HG03095 (cell line): ENCODE data around the gene TUSC2.

Experiments used
- ATAC-seq: cut with Tn5 transposase; IDR thresholded peaks from one replicate; pipeline ENCODE4 v1.9.1; 2021; ENCODE audit warnings: moderate library complexity; ENCODE audit not compliant: unreplicated experiment

TUSC2 gene, protein sequence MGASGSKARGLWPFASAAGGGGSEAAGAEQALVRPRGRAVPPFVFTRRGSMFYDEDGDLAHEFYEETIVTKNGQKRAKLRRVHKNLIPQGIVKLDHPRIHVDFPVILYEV

DNA sequence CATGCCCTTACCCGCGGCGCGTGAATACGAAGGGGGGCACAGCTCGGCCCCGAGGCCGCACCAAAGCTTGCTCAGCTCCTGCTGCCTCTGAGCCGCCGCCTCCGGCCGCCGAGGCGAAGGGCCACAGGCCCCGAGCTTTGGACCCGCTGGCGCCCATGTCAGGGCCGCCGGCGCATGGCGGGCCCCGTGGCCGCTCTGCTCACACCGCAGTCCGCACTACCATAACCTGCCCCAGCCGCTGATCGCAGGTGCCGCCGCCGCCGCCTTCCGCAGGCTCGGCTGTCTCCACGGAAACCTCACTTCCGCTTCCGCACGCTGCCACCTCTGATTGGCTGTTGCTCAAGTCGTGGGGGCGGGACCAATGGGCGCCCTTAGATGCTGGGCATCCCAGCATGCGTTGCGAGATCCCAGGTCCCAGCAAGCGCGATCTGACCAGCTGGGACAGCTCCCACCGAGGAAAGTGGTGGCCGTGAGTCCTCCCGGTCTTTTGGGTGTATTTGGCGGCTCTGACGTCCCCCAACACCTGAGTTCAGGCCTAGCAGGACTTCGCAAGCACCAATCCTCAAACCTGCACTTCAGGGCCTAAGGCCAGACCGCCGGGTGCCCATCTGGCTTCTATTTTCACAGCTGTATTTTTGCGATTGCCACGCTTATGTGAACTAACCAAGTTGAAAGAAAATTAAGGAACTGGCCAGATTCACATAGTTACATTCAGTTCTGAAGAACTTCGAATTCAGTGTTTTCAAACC lies at the start of gene TUSC2:
Gene TUSC2 (minus strand): TSS at position 281 of the 749 bp plus-strand sequence. CDS start 124 bp downstream, at position 157.
- peak; percentile 79 for ATAC-seq

DNA sequence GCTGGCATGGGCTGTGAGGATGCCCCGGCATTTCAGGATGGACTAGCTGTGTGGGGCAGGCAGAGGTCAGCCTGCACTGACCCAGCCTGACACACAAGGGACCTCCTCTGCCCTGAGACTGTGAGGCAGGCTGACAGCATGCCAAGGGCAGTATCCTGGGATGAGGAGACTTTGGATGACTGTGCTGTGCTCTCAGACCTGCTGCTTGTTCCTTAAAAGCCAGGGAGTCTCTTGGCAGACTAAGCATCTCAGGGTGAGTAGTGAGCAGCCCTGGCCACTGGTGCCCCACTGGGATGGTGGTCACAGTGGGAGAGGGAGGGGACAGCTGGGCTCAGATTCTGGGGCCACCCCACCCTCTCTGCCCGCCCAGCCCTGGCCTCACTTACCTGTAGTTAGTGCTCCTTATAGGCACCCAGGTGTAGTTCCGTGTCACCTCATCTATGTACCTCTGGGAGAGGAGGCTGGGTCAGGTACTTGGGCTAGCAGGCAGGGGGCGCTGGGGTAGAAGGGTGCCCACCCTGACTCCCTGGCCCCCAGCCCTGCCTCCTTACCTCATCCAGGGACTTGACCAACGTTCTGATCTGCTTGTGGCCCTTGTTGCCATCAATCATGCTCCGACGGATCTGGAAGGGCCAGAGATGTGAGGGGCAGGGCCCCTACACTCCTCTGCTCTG lies 47.4 kb upstream of the TUSC2 start:
- no peak for ATAC-seq

DNA sequence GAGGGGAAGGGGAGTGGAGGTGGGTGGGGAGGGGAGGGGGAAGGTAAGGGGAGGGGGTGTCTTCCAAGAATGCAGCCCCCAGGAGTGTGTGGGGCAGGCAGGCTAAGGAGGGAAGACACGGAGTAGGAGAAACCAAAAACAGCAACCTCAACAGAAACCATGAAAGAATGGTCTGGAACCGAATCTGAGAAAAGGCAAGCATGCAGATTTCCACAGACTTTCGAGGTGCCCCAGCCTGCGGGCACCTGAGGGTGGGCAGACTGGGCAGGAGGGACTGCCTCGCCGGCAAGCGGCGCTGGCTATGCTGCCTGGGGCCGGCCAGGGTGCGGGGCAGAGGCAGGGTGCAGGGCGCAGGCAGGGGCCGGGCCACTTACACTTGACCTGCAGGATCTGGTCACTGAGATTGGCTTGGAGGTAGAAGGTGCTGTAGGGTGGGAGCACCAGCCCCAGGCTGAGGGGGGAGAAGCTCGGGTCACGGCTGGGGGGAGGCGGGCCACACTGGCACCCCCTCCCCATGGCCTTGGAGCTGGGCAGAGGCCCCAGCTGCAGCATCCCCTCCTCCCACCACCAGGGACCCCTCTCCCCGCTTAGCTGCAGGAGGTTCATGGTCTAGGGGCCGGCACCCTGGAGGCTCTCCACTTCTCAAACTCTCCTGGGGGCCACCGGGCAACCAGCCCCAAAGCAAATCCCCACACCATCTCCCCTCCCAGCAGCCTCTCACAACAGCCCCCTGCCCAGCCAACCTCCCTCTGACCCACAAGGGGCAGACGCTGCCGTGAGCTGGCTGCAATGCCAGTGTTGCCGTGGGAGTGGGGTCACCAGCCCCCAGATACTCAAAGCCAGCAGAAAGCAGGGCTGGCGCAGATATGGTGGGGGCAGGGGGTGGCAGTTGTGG lies 46.6 kb upstream of the TUSC2 start:
- ATAC-seq: no peak

DNA sequence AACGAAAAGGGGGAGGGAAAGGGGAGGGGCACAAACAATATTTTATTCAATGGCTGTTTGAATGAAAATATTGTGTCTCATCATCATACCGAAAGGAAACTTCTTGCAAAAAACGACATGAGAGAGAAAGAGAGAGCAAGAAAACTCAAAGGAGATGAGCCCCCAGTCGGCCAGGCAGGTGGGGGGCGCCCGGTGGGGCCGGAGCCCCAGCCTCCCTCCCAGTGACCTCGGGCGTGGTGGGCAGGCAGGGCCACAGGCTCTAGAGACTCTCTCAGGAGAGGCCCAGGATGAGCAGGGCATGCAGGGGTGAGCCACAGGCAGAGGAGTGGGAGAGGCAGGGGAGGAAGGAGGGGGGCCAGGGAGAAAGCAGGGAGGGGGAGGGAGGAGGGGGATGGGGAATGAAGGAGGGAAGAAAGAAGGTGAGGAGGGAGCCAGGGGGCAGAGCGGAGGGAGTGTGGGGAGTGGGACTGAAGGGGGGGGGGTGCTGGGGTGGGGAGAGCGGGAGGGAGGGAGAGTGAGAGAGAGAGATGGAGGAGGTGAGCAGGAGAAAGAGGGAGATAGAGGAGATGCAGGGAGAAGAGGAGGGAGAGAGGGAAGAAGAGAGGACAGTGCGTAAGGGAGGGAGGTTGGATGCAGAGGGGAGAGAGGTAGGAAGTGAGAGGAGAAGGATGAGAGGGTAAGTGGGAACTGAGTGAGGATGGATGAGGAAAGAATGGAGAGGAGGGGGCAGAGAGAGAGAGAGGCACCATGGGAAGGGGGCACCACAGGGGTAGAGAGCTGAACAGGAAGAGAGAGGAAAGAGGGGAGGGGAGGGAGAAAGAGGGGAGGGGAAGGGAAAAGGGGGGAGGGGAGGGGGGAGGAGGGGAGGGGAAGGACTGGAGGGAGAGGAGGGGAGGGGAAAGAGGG lies 45.4 kb upstream of the TUSC2 start:
- no peak for ATAC-seq

DNA sequence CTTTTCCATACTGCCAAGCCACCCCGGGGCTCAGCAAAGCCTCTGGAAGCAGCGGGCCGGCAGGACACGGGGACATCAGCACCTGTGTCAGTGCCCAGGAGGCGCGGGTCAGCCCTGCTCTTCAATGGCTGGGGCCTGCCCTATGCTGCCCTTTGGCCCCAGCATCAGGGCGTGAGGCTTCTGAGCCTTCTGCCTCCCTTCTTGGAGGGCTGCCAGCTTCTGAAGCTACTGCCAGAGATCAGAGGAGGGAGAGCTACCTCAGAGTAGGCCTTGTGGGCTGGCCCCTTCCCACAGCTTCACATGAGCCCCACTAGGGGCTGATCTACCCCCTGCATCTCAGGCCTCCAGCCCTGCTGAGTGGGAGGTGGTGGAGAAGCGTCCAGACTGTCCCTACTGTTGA lies 44.3 kb upstream of the TUSC2 start:
- ATAC-seq: no peak

DNA sequence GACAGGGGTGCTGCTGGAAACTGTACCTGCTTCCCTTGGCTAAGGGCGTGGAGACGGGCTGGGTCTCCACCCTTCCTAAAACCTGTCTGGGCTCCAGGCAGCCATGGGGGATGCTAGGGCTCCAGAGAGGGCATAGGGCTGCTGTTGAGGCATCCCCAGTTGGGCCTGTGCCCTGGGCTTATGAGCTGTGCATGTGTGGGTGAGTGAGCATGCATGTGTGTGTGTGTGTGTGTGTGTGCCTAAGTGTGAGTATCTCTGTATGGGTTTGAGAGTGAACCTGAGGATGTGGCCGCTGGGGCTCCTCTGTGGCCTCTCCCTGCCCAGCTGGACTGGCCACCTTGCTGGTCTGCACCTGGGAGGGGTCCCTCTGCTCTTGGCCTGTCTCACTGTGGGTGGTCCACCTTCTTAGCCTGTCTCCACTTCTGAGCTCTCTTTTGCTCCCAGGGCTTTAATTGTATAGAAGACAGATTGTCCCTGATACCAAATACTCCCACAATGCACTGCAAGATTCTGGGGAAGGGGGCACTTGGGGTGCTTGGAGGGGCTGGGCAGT lies 43.2 kb upstream of the TUSC2 start:
- no peak for ATAC-seq

DNA sequence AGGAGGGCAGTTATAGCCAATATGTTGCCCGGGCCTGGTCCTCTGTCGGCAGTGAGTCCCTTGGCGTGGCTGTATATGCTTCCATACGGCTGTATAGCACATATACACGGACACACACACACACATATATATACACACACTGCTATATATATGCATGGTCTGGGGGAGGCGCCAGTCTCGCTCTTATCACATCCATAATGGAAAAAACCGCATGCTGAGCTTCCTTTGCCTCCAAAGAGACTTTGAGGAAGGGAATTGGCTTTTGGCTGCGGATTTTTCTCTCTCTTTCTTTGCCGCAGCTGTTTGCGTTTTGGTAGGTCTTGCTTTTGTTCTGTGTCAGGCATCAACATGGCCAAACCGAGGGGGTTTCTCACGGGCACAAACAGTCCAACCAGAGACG lies 42.6 kb upstream of the TUSC2 start:
- ATAC-seq: no peak

DNA sequence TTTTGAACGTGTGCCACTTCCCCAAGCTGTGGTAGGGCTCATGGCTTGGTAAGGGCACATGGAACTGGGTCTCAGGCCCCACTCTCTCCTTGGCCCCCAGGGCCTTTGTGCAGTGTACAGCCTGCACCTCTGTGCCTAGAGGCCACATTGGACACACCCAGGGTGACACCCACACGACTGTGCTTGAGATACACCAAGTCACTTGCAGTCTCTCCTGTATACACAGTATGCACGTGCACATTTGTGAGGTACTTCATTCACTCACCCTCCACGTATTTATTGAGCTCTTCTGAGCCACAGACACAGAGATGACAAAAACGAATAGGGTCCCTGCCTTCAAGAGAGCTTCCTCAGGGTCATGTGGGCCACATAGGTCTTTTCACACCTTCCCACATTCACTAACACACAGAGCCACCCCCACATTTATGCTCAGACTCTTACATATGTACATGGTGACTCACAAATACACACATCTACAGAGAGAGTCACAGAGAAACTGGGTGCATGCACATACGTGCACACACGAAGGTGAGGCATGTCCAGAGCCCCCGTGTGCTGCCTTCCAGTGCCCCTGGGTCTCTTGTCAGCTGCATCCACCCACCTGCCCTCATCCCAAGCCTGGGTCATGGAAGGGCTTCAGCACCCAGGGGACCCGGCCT lies 41.1 kb upstream of the TUSC2 start:
- no peak for ATAC-seq

DNA sequence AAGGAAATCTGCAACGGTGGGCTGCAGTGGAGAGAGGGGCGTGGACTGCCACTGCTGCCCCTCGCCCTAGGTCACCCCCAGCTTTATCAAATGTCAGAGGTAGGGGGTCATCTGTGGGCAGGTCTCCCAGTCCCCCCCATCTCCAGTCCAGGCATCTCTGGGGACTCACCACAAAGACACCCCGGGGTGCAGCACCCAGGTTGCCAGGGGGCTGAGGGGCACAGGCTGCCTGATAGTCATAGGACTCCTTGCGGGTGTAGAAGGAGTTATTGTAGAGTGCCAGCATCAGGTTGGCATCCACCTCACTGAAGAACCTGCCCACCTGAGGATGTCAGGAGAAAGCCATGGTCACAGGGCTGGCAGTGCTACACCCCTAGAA lies 37.8 kb upstream of the TUSC2 start:
- ATAC-seq: no peak

DNA sequence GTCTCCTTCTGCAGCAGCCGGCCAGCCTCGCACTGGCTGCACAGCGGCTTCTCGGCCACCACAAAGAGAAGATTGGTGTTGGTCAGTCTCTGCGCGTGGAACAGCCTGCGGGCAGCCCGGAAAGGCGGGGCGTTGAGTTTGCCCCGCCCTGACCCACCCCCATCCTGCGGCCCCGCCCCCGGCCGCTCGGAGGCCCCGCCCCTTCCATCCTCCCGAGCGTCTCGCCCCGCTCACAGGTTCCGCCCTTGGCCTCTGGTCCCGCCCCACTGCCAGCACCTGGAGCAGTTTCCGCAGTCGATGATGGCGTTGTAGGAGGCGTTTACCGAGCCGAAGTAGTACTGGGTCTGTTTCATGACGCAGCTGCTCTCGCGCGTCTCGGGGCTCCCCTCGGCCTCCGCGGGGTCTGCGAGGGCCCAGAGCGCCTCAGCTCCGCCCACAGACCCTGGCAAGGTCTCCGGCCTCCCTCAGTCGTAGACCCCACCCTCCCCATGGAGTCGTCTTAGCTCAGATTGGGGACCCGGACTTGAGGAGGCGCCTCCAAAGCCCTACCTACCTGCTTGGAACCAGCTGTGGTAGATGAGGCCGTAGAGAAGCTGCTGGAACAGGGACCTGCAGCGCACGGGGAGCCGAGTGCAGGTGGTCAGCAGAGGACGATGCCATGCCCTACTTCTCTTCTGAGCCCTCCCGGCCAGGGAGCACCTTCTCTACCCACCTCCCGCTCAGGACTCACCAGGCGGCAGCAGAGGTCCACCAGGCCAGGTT lies 37.2 kb upstream of the TUSC2 start:
- peak; percentile 77 for ATAC-seq

DNA sequence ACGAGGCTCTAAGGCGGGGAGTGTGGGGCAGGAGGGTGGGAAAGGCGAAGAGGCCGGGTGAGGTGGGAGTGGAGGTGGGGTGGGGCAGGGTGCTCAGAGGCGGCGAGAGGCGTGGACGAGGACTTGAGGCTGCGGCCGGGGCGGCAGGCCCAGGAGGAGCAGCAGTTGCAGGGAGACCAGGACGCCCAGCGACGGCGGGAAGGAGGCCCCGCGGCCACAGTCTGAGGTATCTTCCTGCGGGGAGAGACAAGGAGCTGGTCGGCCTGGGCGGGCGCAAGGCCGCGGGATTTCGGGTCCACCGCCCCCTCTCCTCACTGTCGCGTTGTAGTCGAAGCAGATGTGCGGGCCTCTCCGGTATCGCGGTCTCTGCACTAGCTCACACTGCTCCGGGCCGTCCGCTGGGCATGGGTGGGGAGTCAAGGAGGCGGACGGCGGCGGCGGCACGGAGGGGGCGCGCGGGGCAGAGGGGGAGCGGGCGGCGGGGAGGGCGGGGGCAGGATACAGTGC lies 36.6 kb upstream of the TUSC2 start:
- ATAC-seq: peak; percentile 12

DNA sequence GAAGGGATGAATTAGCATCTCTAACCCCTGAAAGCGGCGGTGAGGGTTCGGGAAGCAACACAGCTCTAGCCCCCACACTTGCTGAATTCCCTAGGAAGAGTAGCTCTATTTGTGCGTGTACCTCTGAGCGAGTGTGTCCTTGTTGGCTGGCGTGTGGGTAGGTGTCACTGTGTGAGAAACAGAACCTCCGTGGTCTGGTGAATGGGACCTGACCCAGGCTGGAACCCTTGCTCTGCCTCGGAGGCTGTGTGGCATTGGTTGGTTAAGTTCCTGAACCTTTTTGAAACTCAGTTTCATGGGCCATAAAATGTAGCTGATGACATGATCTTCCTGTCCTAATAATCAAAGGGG lies 31.7 kb upstream of the TUSC2 start:
- peak; percentile 7 for ATAC-seq

DNA sequence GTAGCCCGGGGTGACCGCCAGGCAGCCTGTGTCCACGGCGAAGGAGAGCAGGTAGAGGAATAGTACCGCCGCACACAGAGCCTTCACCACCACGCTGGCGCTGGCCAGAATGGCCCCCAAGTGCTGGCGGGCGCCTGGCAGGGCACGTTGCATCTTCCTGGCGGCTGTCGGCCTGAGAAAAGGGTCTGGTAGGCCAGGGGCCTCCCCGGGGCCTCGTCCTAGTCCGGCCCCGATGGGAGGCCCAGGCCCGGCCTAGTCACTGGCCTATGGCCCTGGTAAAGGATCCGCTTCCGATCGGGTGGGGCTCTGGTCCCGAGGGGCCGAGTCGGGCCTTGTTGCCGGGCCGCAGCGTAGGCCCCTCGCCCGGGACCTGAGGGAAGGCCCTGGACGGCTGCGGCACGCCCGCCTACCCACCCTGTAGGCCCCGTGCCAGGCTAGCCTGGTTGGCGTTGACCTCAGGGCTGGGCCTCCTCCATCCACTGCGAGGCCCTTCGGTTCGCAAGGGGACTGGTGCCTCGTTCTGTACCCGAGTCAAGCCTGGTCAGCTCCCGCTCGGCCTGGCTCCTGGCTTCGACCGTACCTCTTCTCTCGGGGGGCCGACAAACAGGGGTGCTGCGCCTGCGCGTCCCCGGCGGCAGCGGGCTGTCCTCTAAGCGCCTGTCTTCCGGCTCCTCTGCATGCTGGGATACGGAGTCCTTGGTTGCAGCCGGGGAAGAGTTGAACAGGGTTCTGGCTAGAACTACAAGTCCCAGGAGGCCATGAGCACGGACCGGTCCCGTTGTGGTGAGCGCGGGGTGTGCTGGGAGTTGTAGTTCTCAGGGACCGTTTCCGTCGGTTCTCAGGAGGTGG lies 31.1 kb upstream of the TUSC2 start, which contains the start of gene TMEM115:
Gene TMEM115 (minus strand): TSS at position 611 of the 849 bp plus-strand sequence. CDS start 458 bp downstream, at position 153.
- peak; percentile 97 for ATAC-seq

DNA sequence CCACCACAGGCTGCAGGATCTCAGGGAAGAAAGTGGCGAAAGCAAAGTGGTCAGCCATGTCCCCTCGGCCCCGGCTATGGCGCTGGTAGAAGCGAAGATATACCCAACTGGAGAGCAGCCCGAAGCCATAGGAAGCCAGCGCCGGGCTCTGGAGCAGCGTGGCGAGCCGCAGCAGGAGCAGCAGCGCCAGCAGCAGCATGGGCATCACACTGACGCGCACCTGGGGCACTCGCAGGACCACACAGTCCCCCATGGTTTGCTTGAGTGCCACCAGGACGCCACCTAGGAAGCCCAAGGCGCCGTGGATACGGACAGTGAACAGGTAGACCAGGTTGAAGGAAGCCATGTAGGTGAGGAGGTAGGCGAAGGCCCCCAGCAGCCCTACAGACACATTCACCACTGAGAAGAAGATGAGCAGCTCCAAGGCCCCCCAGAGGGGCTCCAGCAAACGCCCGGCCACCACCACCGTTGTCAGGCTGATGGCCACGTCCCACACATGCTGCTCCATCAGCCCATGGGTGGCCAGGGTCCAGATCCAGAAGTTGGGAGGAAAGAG lies 30.4 kb upstream of the TUSC2 start:
- ATAC-seq: no peak

DNA sequence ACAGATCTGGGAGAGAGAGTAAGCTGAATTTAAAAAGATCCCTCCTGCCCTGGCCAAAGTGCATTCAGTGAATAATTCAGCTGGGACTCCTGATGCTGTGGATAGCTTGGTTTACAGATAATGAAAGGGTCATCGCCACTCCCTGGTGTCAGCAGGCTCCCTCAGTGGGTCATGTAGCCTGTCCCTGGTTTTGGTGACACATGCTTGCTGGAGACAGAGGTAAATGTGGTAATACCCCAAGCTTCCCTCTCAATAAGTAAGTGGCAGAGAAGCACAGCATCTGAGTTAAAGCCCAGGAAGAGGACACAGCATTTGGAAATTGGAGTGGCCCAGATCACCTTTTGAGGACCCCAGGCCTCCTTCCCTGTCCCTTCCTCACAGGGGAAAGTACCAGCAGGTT lies 29.5 kb upstream of the TUSC2 start:
- no peak for ATAC-seq

DNA sequence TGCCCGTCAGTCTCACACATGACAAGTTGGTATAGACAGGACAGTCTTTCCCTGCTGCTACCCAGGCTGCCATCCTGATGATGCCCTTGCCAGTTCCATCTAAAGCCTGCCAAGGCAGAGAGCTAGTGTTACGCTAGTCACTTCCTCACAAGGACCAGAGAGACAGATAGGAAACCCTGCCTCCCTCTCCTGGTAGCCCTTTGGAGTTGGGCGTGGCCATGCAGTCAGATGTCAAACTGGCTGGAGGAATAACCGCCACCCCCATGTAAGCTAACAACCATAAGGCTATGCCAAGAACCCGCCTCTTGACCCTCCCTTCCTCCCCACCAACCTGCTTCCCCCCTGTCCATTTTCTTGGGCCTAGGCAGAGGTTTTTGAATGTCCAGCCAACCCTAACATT lies 28.5 kb upstream of the TUSC2 start:
- no peak for ATAC-seq

DNA sequence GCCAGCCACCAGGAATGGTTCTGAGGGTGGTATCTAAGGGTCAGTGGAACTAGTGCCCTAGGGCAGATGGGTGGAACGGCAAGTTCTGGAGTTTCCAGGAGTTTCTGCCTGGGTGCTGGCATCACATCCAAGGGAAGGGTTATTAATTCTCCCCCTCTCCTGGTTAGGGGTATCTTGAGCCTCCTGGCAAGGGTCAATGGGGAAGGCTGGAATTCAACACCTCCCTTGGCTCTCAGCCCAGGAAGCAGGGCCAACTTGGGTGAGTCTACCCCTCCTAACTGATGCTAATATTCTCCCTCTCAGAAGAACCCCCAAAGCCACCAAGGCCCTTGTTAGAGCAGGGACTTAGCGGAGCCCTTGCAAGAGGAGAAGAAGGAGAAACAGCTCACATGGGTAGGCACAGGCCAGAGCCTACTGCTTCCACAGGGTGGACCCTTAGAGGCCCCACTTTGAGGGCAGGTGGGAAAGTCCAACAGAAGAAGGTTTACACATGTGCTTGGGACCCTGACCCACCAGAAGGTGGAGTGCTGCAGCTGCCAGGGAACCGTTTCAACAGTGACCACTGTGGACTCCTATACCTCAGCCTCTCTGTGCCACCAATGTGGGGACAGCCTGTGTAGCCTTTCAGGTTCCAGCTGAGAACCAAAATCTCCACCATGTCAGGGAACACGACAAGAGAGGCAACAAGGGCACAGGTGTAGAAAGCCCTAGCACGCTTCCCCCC lies 28.0 kb upstream of the TUSC2 start:
- ATAC-seq: no peak
